Neural progenitor cell (in vitro differentiated cells): Measurements from ENCODE around the gene ARMH4. TPM values are rescaled to one million over a fixed set of nuclear protein-coding genes. Genes with fewer than 3 reads are reported as not detected.
A peak's percentile ranks its signal among the peaks of the same experiment; 100 is the strongest.

ENCODE experiments used
- DNase-seq: peaks from one replicate; pipeline ENCODE4 v3.0.0-alpha.2; 2016; ENCODE audit warnings: low spot score
- H2AFZ ChIP-seq: fragments of 200-600 bp; sonication (generic); replicated peaks from 2 replicates; pipeline ENCODE4 v1.6.1; 2016; ENCODE audit warnings: antibody characterized with exemption
- H3F3A ChIP-seq: fragments of 200-600 bp; sonication (generic); 2 replicates; pipeline ENCODE4 v1.6.1; 2016; ENCODE audit warnings: antibody characterized with exemption, low read depth
- H3K27ac ChIP-seq: fragments of 200-600 bp; sonication (generic); 2 replicates; pipeline ENCODE4 v1.5.1; 2016; ENCODE audit warnings: mild to moderate bottlenecking
- H3K27me3 ChIP-seq: fragments of 200-600 bp; sonication (generic); 2 replicates; pipeline ENCODE4 v1.6.1; 2016; ENCODE audit warnings: mild to moderate bottlenecking, moderate library complexity
- H3K36me3 ChIP-seq: fragments of 200-600 bp; sonication (generic); 2 replicates; pipeline ENCODE4 v1.5.1; 2016
- H3K4me1 ChIP-seq: fragments of 200-600 bp; sonication (generic); 2 replicates; pipeline ENCODE4 v1.6.1; 2016; ENCODE audit warnings: mixed run types
- H3K4me2 ChIP-seq: fragments of 200-600 bp; sonication (generic); 2 replicates; pipeline ENCODE4 v1.6.1; 2016
- H3K4me3 ChIP-seq: fragments of 200-600 bp; sonication (generic); 2 replicates; pipeline ENCODE4 v1.5.1; 2016
- H3K79me2 ChIP-seq: fragments of 200-600 bp; sonication (generic); 2 replicates; pipeline ENCODE4 v1.6.1; 2016; ENCODE audit warnings: low read depth
- H3K9ac ChIP-seq: fragments of 200-600 bp; sonication (generic); 2 replicates; pipeline ENCODE4 v1.6.1; 2016
- H3K9me3 ChIP-seq: fragments of 200-600 bp; sonication (generic); 2 replicates; pipeline ENCODE4 v1.5.1; 2016; ENCODE audit warnings: low read depth
- H4K20me1 ChIP-seq: fragments of 200-600 bp; sonication (generic); 2 replicates; pipeline ENCODE4 v1.6.1; 2016; ENCODE audit warnings: low read depth
- H3K27ac Mint-ChIP-seq: 3 replicates; pipeline ENCODE4 v1.8.0; 2021; ENCODE audit warnings: mixed read lengths
- H3K27me3 Mint-ChIP-seq: 2 replicates; pipeline ENCODE4 v1.8.0; 2022; ENCODE audit warnings: low read depth, mild to moderate bottlenecking, inconsistent platforms, moderate library complexity, mixed read lengths; ENCODE audit not compliant: insufficient read depth
- H3K36me3 Mint-ChIP-seq: 3 replicates; pipeline ENCODE4 v1.8.0; 2021; ENCODE audit warnings: mixed read lengths
- H3K4me1 Mint-ChIP-seq: 3 replicates; pipeline ENCODE4 v1.8.0; 2021; ENCODE audit warnings: mixed read lengths
- H3K4me3 Mint-ChIP-seq: 3 replicates; pipeline ENCODE4 v1.8.0; 2021; ENCODE audit warnings: mild to moderate bottlenecking, moderate library complexity, mixed read lengths
- H3K9me3 Mint-ChIP-seq: 3 replicates; pipeline ENCODE4 v1.8.0; 2020; ENCODE audit warnings: mixed read lengths
- EZH2 ChIP-seq: fragments of 200-600 bp; sonication (generic); IDR thresholded peaks from 2 replicates; pipeline ENCODE4 v1.6.1; 2017; ENCODE audit warnings: antibody characterized with exemption, mild to moderate bottlenecking, moderate library complexity
- EZH2phosphoT487 ChIP-seq: fragments of 200-600 bp; sonication (generic); IDR thresholded peaks from 2 replicates; pipeline ENCODE4 v1.6.1; 2017; ENCODE audit warnings: antibody characterized with exemption
- total RNA-seq: library from RNA; depleted of rRNA; stranded (reverse); fragments of >200 nt; gene quantifications from 2 replicates; pipeline ENCODE4 v1.2.3, GENCODE V29; 2015; ENCODE audit warnings: low replicate concordance
- TF ChIP-seq, protein P1 (sequence below): fragments of 200-600 bp; sonication (generic); IDR thresholded peaks from 2 replicates; pipeline ENCODE4 v1.5.1; 2017; ENCODE audit warnings: antibody characterized with exemption, mild to moderate bottlenecking

Gene ARMH4
- total RNA-seq, 1 donor from 2014 or later: 29.0 TPM

DNA sequence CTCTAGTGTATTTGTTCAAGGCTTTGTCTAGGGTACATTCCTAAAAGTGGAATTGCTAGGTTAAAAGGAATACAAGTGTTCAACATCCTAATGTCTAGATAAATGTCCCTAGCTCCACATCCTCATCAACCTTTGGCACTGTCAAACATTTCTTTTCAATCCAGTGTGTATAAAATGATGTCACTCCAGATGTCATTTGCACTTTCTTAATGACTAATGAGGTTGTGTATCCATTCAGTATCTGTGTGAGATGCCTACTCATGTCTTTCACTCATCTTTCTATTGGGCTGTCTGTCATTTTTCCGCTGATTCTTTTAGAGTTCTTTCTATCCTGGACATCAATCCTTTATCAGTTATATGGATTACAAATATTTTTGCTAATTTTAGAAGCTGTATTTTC, 43.3 kb downstream of the ARMH4 start:
- no peaks in the 10 kb centered on the region for H3F3A ChIP-seq
- Mint-ChIP-seq H3K27ac (no peak overlapping the region), H3K4me1 (no peaks in the 10 kb centered on the region), H3K27me3 (no peaks in the 10 kb centered on the region), H3K9me3 (no peaks in the 10 kb centered on the region), H3K36me3 (no peaks in the 10 kb centered on the region), H3K4me3 (no peak overlapping the region)
- DNase-seq: no peak
- H3K4me2 ChIP-seq: no peak overlapping the region
- no peaks in the 10 kb centered on the region for H3K4me1 ChIP-seq
- H3K36me3 ChIP-seq: no peaks in the 10 kb centered on the region
- no peak for TF ChIP-seq EZH2phosphoT487
- no peaks in the 10 kb centered on the region for H3K79me2 ChIP-seq
- no peaks in the 10 kb centered on the region for H4K20me1 ChIP-seq
- no peak overlapping the region for H2AFZ ChIP-seq
- H3K9ac ChIP-seq: no peak overlapping the region
- H3K4me3 ChIP-seq: no peak overlapping the region
- H3K27ac ChIP-seq: no peak overlapping the region
- no peaks in the 10 kb centered on the region for H3K27me3 ChIP-seq
- no peaks in the 10 kb centered on the region for H3K9me3 ChIP-seq

- no peaks in the 10 kb centered on the region for H3K36me3 Mint-ChIP-seq
- Histone ChIP-seq H3K27ac (no peak overlapping the region), H3K4me2 (no peak overlapping the region), H2AFZ (no peak overlapping the region), H3K27me3 (no peaks in the 10 kb centered on the region), H3K9ac (no peak overlapping the region), H3K79me2 (no peaks in the 10 kb centered on the region), H3K36me3 (no peaks in the 10 kb centered on the region), H3K4me1 (no peaks in the 10 kb centered on the region), H4K20me1 (no peaks in the 10 kb centered on the region), H3K4me3 (no peak overlapping the region), H3K9me3 (no peaks in the 10 kb centered on the region), H3F3A (no peaks in the 10 kb centered on the region)
- H3K27me3 Mint-ChIP-seq: no peaks in the 10 kb centered on the region
- DNase-seq: peak; percentile 64
- no peak overlapping the region for H3K4me3 Mint-ChIP-seq
- H3K27ac Mint-ChIP-seq: no peak overlapping the region
- no peak for TF ChIP-seq EZH2phosphoT487
- TF ChIP-seq, protein P1, sequence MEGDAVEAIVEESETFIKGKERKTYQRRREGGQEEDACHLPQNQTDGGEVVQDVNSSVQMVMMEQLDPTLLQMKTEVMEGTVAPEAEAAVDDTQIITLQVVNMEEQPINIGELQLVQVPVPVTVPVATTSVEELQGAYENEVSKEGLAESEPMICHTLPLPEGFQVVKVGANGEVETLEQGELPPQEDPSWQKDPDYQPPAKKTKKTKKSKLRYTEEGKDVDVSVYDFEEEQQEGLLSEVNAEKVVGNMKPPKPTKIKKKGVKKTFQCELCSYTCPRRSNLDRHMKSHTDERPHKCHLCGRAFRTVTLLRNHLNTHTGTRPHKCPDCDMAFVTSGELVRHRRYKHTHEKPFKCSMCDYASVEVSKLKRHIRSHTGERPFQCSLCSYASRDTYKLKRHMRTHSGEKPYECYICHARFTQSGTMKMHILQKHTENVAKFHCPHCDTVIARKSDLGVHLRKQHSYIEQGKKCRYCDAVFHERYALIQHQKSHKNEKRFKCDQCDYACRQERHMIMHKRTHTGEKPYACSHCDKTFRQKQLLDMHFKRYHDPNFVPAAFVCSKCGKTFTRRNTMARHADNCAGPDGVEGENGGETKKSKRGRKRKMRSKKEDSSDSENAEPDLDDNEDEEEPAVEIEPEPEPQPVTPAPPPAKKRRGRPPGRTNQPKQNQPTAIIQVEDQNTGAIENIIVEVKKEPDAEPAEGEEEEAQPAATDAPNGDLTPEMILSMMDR: peak; percentile 80
- no peaks in the 10 kb centered on the region for H3K9me3 Mint-ChIP-seq
- H3K4me1 Mint-ChIP-seq: no peaks in the 10 kb centered on the region
Observed at GRCh38 chr14:58107947-58108552, 44.0 kb downstream of the ARMH4 start.

GRCh38 chr14:58107041-58107440, 45.0 kb downstream of the ARMH4 start:
- Mint-ChIP-seq H3K9me3 (no peaks in the 10 kb centered on the region), H3K27me3 (no peaks in the 10 kb centered on the region), H3K4me1 (no peaks in the 10 kb centered on the region), H3K27ac (no peak overlapping the region), H3K36me3 (no peaks in the 10 kb centered on the region), H3K4me3 (no peak overlapping the region)
- TF ChIP-seq, protein P1: no peak
- no peak for TF ChIP-seq EZH2
- no peak for TF ChIP-seq EZH2phosphoT487
- no peaks in the 10 kb centered on the region for H3K4me1 ChIP-seq
- no peaks in the 10 kb centered on the region for H3K36me3 ChIP-seq
- H3K4me3 ChIP-seq: no peak overlapping the region
- no peaks in the 10 kb centered on the region for H3K9me3 ChIP-seq
- H2AFZ ChIP-seq: no peak overlapping the region
- H4K20me1 ChIP-seq: no peaks in the 10 kb centered on the region
- no peak overlapping the region for H3K27ac ChIP-seq
- DNase-seq: no peak
- no peaks in the 10 kb centered on the region for H3K27me3 ChIP-seq
- no peaks in the 10 kb centered on the region for H3F3A ChIP-seq
- no peak overlapping the region for H3K9ac ChIP-seq
- H3K79me2 ChIP-seq: no peaks in the 10 kb centered on the region
- no peak overlapping the region for H3K4me2 ChIP-seq

- Histone ChIP-seq H3K27ac (no peak overlapping the region), H3K4me3 (no peak overlapping the region), H3K27me3 (no peaks in the 10 kb centered on the region), H4K20me1 (no peaks in the 10 kb centered on the region), H3K9ac (no peak overlapping the region), H3K9me3 (no peaks in the 10 kb centered on the region), H3K4me2 (no peak overlapping the region), H3K36me3 (no peaks in the 10 kb centered on the region), H2AFZ (no peak overlapping the region), H3F3A (no peaks in the 10 kb centered on the region), H3K4me1 (no peaks in the 10 kb centered on the region), H3K79me2 (no peaks in the 10 kb centered on the region)
- Mint-ChIP-seq H3K36me3 (no peaks in the 10 kb centered on the region), H3K9me3 (no peaks in the 10 kb centered on the region), H3K27me3 (no peaks in the 10 kb centered on the region), H3K4me3 (no peak overlapping the region), H3K27ac (no peak overlapping the region), H3K4me1 (no peaks in the 10 kb centered on the region)
- no peak for DNase-seq
- no peak for TF ChIP-seq EZH2
- TF ChIP-seq, protein P1: no peak
- no peak for TF ChIP-seq EZH2phosphoT487
Observed at GRCh38 chr14:58106446-58106845, 45.6 kb downstream of the ARMH4 start.
